HepG2 (cell line): ENCODE results near the gene WSB2. TPM values are rescaled to one million over a fixed set of nuclear protein-coding genes. Genes with fewer than 3 reads are reported as not detected.

Experiments
- ATAC-seq: fragments of 200-7000 bp; cut with Tn5 transposase; 3 replicates; pipeline ENCODE4 v1.9.1; 2020; ENCODE audit warnings: mild to moderate bottlenecking, moderate library complexity
- BruUV-seq: library from RNA; stranded (reverse); fragments of 400-500 nt; replicated peaks from 2 replicates; lab custom pipeline; 2021; lab: Mats Ljungman, UMichigan
- CTCF ChIA-PET: fragments of 300-600 bp; formaldehyde crosslinking; extraction: SDS; loops from one replicate; lab custom pipeline; 2021; ENCODE audit warnings: low total read pairs, inconsistent platforms, low intra/inter-chr PET ratio; lab: Yijun Ruan, JAX
- POLR2A ChIA-PET: fragments of 350-600 bp; sonication (Branson Sonifier 250); formaldehyde crosslinking; loops from one replicate; lab custom pipeline; 2020; ENCODE audit warnings: antibody characterized with exemption, inconsistent platforms; lab: Yijun Ruan, JAX
- DNase-seq: peaks from one replicate; pipeline ENCODE4 v3.0.0-alpha.2; 2015; ENCODE audit warnings: low spot score
- FAIRE-seq: peaks from 3 replicates; lab custom pipeline; 2011; peaks lifted over from hg19 to GRCh38; lab: Jason Lieb, UNC
- H2AFZ ChIP-seq: one replicate; pipeline ENCODE4 v1.6.1; 2011; ENCODE audit warnings: low read length, inconsistent platforms
- H3K27ac ChIP-seq: fragments of 300-600 bp; 3 replicates; pipeline ENCODE4 v1.8.0; 2011; ENCODE audit warnings: mixed run types, mild to moderate bottlenecking, mixed read lengths, low read length, inconsistent platforms; ENCODE audit not compliant: insufficient read depth; ENCODE audit errors: extremely low read length
- H3K27me3 ChIP-seq, 2 experiments: fragments of 200-600 bp in 1 of 2; 2 replicates in 1 of 2; 3 replicates in 1 of 2; pipeline versions ENCODE4 v1.6.0 to v1.8.0; 2011; ENCODE audit warnings: low read length in 2 of 2, mild to moderate bottlenecking in 2 of 2, moderate library complexity in 2 of 2, inconsistent platforms in 1 of 2; ENCODE audit not compliant: insufficient read depth in 2 of 2, control insufficient read depth in 1 of 2
- H3K36me3 ChIP-seq, 2 experiments: fragments of 200-600 bp in 1 of 2; replicated peaks in 1 of 2; 2 replicates in 1 of 2; 3 replicates in 1 of 2; pipeline versions ENCODE4 v1.5.1 to v1.8.0; 2011; ENCODE audit warnings: low read length in 2 of 2, inconsistent platforms in 1 of 2; ENCODE audit not compliant: insufficient read depth in 2 of 2, control insufficient read depth in 1 of 2
- H3K4me1 ChIP-seq: 2 replicates; pipeline ENCODE4 v1.5.1; 2012; ENCODE audit warnings: low read length, inconsistent platforms; ENCODE audit not compliant: insufficient read depth
- H3K4me2 ChIP-seq: 2 replicates; pipeline ENCODE4 v1.6.0; 2011; ENCODE audit warnings: low read depth, low read length, inconsistent platforms
- H3K4me3 ChIP-seq, 3 experiments: fragments of 200-600 bp in 1 of 3; sonication (generic), shearing (Covaris generic) in 1 of 3; replicated peaks in 1 of 3; 2 replicates each; pipeline ENCODE4 v1.5.1; 2011 to 2016; ENCODE audit warnings: low read length in 3 of 3, inconsistent platforms in 2 of 3, low read depth in 2 of 3, mild to moderate bottlenecking in 2 of 3, control low read depth in 1 of 3, mixed read lengths in 1 of 3; ENCODE audit not compliant: insufficient read depth in 1 of 3
- H3K79me2 ChIP-seq: one replicate; pipeline ENCODE4 v1.6.1; 2011; ENCODE audit warnings: low read length, inconsistent platforms; ENCODE audit not compliant: insufficient read depth
- H3K9ac ChIP-seq: 2 replicates; pipeline ENCODE4 v1.6.0; 2011; ENCODE audit warnings: mild to moderate bottlenecking, low read depth, low read length, inconsistent platforms; ENCODE audit not compliant: insufficient read depth
- H3K9me3 ChIP-seq: 2 replicates; pipeline ENCODE4 v1.5.1; 2012; ENCODE audit warnings: mild to moderate bottlenecking, low read length
- H4K20me1 ChIP-seq: 2 replicates; pipeline ENCODE4 v1.6.0; 2011; ENCODE audit warnings: inconsistent platforms, mild to moderate bottlenecking, low read length, moderate library complexity; ENCODE audit not compliant: insufficient read depth
- AFF4 ChIP-seq: sonication (generic); formaldehyde crosslinking; IDR thresholded peaks from 2 replicates; pipeline ENCODE4 v1.4.0; 2020; ENCODE audit warnings: missing genetic modification reagents
- HHEX ChIP-seq: IDR thresholded peaks from 2 replicates; pipeline ENCODE4 v1.6.1; 2016; ENCODE audit warnings: control low read depth
- POLR2A ChIP-seq, 2 experiments: IDR thresholded peaks; 2 replicates each; pipeline ENCODE4 v1.6.1; 2011; ENCODE audit warnings: low read depth in 2 of 2, low read length in 2 of 2, mild to moderate bottlenecking in 1 of 2, moderate library complexity in 1 of 2; ENCODE audit not compliant: insufficient read depth in 1 of 2
- SALL1 ChIP-seq: sonication (generic); formaldehyde crosslinking; IDR thresholded peaks from 2 replicates; pipeline ENCODE4 v1.8.0; 2022; ENCODE audit warnings: mild to moderate bottlenecking, missing genetic modification reagents
- SAP130 ChIP-seq: IDR thresholded peaks from 2 replicates; pipeline ENCODE4 v1.6.1; 2016; ENCODE audit warnings: low read depth
- ZFX ChIP-seq: sonication (generic); formaldehyde crosslinking; IDR thresholded peaks from 2 replicates; pipeline ENCODE4 v1.4.0; 2020; ENCODE audit warnings: mild to moderate bottlenecking, low read depth, missing genetic modification reagents, moderate library complexity
- ZNF318 ChIP-seq: sonication (generic); formaldehyde crosslinking; IDR thresholded peaks from 2 replicates; pipeline ENCODE4 v1.4.0; 2020; ENCODE audit warnings: mild to moderate bottlenecking, missing genetic modification reagents
- ZNF354B ChIP-seq: sonication (generic); formaldehyde crosslinking; IDR thresholded peaks from 2 replicates; pipeline ENCODE4 v1.8.0; 2022; ENCODE audit warnings: mild to moderate bottlenecking, missing genetic modification reagents
- WGBS: methylation state at CpG from one replicate; pipeline ENCODE4 v1.1.6; 2017; ENCODE audit warnings: low lambda C conversion rate; 5-methylcytosine and 5-hydroxymethylcytosine counted together
- in situ Hi-C: cut with HindIII; loops from 2 replicates; pipeline ENCODE4 v1.10.0; 2017; ENCODE audit warnings: low pct_unique_long_range_greater_than_20kb; ENCODE audit not compliant: extremely low pct_ligation_motif_present
- intact Hi-C: fragments of 100-400 bp; cut with micrococcal nuclease; formaldehyde crosslinking; loops from one replicate; pipeline ENCODE4 v1.10.0; 2022; ENCODE audit not compliant: unreplicated experiment
- polyA plus RNA-seq, 8 experiments: library from polyadenylated mRNA; depleted of rRNA in 3 of 8; stranded (reverse) in 7 of 8; unstranded in 1 of 8; fragments of >200 nt; fragmentation: Illumina TruSeq in 4 of 8; extraction: Trizol in 4 of 8; gene quantifications; 2 replicates each; pipeline versions ENCODE4 v1.2.1 to v1.2.3, GENCODE V29; 2011 to 2016; ENCODE audit warnings: low read depth in 4 of 8, missing spikeins in 1 of 8, mixed read lengths in 1 of 8; ENCODE audit not compliant: insufficient read depth in 1 of 8
- total RNA-seq, 5 experiments: library from RNA; depleted of rRNA; stranded (reverse); fragments of >200 nt; fragmentation: Illumina TruSeq; extraction: Trizol; gene quantifications; 2 replicates each; pipeline ENCODE4 v1.2.3, GENCODE V29; 2016; ENCODE audit warnings: low read depth in 1 of 5

The WSB2 gene
- total and polyA plus RNA-seq, 2 of the 13 experiments (the other 11 are each of a cell fraction or from before 2014, with no cell fraction given): 31.0 to 82.8 TPM

GRCh38 chr12:118061873-118062843, 1.2 kb upstream of the WSB2 start:
- H3K27me3 ChIP-seq: no peaks in the 10 kb centered on the region; a peak in 1 of 5 replicates
- in situ Hi-C loops (no loop called here), intact Hi-C loops (loop anchor here (1.0 kb wide), 2 partner anchors 10 to 41 kb away; no protein-coding TSS in a partner anchor)
- H3K27ac ChIP-seq: peak overlapping the region; percentile 81
- H2AFZ ChIP-seq: no peak overlapping the region
- H3K4me2 ChIP-seq: peak overlapping the region; percentile 88
- H3K79me2 ChIP-seq: peaks cover 17% of the 10 kb centered on the region
- BruUV-seq: TSS peak; percentile 58
- WGBS: 1% methylated on average over 43 of the region's 44 CpGs
- no peaks in the 10 kb centered on the region for H3K36me3 ChIP-seq
- POLR2A ChIA-PET: interaction anchor here (0.9 to 2.0 kb wide), 9 partner anchors 9 to 971 kb away, joined by 3 to 7 read pairs (median 4); partner anchors contain the start of genes SUDS3 and VSIG10
- FAIRE-seq (peak; percentile 34), ATAC-seq (peak; percentile 11; the same call in 2 of the 3 replicates), DNase-seq (no peak)
- no peaks in the 10 kb centered on the region for H3K9me3 ChIP-seq
- peaks cover 53% of the 10 kb centered on the region for H3K4me1 ChIP-seq
- CTCF ChIA-PET: no interaction called here
- H3K4me3 ChIP-seq: peak overlapping the region; percentile 69 to 90 (median 86)
- peak overlapping the region; percentile 78 for H3K9ac ChIP-seq
- no peaks in the 10 kb centered on the region for H4K20me1 ChIP-seq
- TF ChIP-seq ZFX (CRISPR knock-in tag): peak; percentile 22; the same call in 1 of the 2 replicates
- peak; percentile 42 for TF ChIP-seq SAP130 (CRISPR knock-in tag)
- TF ChIP-seq POLR2A (IDR thresholded peaks at IDR 0.05; ENCODE audit: insufficient read depth in 1 of 2, low read depth in 2 of 2, low read length in 2 of 2): peak; percentile 36 to 44; a peak in 2 of 4 replicates
- TF ChIP-seq ZNF318 (CRISPR knock-in tag): no peak
- TF ChIP-seq HHEX (CRISPR knock-in tag): no peak
- TF ChIP-seq SALL1 (CRISPR knock-in tag): peak; percentile 13; the same call in 1 of the 2 replicates
- TF ChIP-seq ZNF354B (CRISPR knock-in tag): no peak
- TF ChIP-seq AFF4: no peak
